Measurements from ENCODE around the gene TMEM54.
"Not testable (repeated sequence)": the region's sequence is repeated elsewhere in the genome, so short reads cannot be mapped to it uniquely, and the experiment has no call there.

TMEM54 gene

DNA sequence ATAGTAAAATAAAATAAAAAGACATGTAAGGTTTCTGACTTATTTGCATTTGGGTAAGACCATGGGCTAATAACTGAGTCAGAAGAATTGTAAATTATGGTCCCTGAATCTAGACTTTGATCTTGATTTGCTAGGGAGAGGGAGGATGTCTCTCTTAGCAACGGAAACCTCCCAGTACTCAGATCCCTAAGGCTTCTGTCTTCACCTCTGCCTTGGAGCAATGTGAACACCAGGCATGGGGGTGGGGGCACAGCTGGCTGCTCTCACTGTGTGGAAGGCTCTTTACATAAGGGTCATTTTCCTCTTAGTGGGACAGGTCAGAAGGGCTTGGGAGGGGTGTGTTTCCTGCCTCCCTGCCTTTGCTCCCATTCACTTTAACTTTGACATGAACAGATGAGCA lies 17.0 kb upstream of the TMEM54 start:
- DNase-seq: no peak

- no peak for DNase-seq
Measured at GRCh38 chr1:32917521-32917920, 16.3 kb upstream of the TMEM54 start.

DNA sequence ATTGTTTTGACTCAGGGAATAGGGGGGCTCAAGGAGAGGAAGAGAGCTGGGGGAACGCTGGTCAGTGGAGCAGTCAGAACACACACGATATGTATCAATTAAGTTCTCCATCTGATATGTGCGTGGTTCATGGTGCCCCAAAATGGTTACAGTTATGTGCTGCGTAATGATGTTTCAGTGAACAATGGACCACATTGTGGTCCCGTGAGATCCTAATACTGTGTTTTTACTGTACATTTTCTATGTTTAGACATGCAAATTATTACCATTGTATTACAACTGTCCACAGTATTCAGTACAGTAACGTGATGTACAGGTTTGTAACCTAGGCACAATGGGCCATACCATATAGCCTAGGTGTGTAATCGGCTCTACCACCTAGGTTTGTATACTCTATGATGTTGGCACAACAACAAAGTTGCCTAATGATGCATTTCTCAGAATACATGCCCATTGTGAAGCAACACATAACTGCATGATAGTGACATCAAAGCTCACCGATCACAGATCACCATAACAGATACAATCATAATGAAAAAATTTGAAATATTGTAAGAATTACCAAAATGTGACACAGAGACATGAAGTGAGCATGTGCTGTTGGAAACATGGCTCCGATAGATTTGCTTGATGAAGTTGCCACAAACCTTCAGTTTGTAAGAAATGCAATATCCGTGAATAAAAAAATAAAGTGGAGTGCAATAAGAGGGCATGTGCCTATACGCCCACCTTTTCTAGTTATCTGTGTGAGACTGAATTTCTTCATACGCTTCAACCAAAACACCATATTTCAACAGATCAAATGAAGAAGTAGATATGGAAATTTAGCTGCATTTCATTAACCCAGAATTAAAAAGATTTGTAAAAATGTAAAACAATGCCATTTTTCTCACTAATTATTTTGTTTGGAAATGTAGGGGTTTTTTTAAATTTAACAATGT lies 14.8 kb upstream of the TMEM54 start:
- DNase-seq: no peak

GRCh38 chr1:32910319-32910718 lies 9.1 kb upstream of the TMEM54 start:
- no peak for DNase-seq

DNA sequence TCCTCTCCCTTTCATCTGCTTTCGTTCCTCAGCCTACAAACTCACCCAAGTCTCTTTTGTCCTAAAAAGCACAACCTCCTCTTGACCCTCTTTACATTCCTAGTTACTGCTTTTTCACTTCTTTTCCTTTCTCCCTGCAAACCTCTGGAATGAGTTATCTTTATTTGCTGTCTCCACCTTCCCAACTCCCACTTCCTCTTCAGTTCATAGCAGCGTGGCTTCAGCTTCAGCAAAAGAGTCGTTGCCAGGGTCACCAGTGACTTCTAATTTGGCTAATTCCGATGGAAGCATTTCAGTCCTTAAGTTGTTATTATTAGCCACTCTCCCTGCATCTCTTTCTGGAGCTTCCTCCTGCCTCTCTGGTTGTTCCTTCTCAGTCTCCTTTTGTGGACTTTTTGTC lies 6.2 kb upstream of the TMEM54 start:
- no peak for DNase-seq

GRCh38 chr1:32906654-32907053 lies 5.5 kb upstream of the TMEM54 start:
- no peak for DNase-seq

DNA sequence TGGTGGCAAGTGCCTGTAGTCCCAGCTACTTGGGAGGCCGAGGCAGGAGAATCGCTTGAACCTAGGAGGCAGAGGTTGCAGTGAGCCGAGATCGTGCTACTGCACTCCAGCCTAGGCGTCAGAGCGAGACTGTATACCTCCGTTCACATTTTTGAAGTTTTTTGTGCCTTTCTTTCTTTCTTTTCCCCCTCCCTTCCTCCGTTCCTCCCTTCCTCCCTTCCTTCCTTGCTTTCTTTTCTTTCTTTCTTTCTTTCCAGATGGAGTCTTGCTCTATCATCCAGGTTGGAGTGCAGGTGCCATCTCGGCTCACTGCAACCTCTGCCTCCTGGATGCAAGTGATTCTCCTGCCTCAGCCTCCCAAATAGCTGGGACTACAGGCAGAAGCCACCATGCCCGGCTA lies 4.4 kb upstream of the TMEM54 start:
- not testable (repeated sequence) for DNase-seq

- no peak for DNase-seq
Measured at GRCh38 chr1:32904797-32905196, 3.6 kb upstream of the TMEM54 start.

GRCh38 chr1:32903991-32904785 lies 3.0 kb upstream of the TMEM54 start:
- no peak for DNase-seq

- no peak for DNase-seq
Measured at GRCh38 chr1:32902535-32902920, 1.3 kb upstream of the TMEM54 start.

- no peak for DNase-seq
Measured at GRCh38 chr1:32901823-32902534, 790 bp upstream of the TMEM54 start.

- no peak for DNase-seq
Measured at GRCh38 chr1:32900371-32900955, 726 bp downstream of the TMEM54 start.

DNA sequence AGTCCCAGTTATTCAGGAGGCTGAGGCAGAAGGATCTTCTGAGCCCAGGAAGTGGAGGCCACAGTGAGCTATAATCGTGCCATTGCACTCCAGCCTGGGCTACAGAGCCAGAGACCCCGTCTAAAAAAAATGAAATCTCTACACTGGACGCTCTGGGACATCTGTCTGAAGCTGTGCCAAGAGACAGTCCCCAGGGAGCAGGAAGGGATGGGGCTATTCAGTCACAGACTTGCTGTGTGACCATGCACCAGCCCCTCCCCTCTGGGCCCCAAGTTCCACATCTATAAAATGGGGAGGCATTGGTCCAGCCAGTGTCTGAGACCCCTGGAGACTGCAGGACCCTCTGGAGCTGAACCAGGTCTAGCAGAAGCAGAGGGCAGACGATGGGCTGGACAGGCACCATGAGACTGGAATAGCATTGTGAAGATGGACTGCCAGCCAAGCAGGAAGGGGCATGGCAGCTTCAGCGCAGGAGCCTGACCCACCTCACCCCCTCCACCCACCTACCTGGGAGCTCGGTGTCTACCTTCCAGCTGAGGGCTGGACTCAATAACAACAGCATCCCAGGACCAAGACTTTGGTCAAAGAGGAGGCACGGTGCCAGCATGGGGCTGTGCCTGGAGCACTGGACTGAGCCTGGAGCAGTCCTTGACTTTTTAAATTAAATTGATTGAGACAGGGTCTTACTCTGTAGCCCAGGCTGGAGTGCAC lies 1.4 kb downstream of the TMEM54 start:
- no peak for DNase-seq

- DNase-seq: no peak
Measured at GRCh38 chr1:32898958-32899357, 2.2 kb downstream of the TMEM54 start.

DNA sequence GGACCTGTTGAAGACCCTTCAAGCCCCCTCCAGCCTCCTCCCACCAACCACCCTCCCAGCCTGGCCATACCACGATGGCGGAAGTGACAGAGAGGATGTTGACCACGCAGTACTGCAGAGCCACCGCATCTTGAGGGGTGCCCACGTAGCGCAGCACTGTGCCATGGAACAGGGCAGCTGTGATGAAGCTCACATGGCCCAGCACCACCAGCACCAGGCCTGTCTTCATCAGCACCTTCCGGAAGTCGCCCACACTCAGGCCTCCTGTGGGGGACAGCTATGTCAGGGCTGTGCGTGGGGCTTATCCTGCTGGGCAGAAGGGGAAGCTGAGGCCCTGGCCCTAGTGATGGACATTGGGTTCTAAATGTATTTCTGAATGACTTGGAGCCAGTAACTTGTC lies 3.1 kb downstream of the TMEM54 start:
- DNase-seq: no peak

DNA sequence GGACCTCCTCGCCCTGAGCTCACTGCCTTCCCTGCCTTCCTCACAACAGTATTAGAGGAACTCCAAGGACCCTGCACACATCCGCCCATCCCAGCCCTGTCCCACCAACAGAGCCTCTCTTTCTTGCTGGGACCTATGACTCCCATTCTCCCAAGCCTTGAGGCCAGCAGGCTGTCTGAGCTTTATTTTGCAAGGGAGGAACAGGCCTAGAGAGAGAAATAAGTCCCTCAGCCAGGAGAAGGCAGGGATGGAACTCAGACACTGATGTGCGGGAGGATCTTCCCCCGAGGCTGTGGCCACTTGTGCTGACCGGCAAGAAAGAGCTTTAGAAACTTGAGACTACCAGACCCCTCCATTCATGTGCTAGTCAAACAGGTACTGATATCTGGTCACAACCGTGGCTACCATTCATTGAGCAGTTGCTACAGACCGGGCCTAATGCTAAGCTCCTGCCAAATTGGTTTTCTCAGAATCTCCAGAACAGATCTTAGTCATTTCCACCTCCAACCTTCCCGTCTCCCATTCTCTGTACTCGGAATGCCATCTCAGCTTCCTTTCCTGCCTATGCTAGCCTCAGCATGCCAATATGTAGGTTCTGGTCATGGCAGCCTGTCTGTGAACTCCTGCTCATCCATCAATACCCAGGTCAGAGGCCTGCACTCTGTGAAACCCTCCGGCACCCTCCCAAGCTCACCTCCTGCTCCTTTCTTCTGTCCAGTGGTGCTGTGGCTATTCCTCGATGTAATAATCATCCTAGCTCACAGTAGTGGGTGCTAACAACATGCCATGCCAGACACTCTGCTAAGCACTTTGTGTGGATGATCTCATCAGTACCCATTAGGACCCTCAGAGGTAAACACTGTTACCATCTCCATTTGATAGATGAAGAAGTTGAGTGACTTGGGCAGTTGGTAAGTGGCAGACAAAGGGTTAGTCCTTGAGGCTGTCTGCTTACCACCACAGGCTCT lies 3.8 kb downstream of the TMEM54 start:
- DNase-seq: no peak

- DNase-seq: no peak
Measured at GRCh38 chr1:32896451-32896850, 4.7 kb downstream of the TMEM54 start.

DNA sequence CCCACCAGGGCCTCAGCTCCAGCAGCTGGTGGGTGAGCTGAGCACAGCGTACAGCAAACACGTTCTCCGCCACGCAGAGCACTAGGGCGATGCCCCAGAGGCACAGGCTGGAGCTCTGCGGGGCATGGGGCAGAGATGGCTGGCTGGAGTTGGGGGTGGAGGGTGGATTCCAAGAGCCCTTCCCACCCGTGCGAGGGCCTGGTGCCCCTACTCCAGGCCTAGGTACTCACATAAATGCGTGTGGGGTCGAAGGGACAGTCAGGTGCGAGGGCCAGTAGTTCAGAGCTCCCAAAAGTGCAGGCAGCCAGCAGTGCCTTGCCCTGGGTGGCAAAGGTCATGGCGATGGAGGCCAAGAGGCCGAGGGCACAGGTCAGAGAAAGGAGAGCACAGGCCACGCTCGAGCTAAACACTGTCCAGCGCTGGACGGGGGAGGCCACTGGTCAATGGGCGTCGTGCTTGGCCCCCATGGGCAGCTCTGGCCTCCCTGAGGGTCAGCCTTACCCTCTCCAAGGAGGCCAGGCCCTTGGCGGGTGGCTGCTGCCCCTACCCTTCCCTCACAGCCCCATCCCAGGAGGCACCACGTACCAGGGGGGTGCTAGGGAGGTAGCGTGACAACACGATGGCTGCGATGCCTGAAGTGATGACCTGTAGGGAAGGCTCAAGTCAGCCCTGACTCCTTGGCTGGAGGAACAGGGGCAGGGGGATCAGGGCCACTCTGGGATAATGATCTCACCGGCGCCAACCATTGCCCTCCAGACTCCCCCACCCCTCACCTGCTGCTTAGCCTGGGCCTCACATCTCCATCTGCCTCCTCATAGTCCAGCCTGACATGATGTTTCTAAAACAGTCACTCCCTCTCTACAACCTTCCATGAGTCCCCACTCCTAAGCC lies 5.6 kb downstream of the TMEM54 start:
- DNase-seq: no peak

GRCh38 chr1:32894681-32895080 lies 6.5 kb downstream of the TMEM54 start:
- no peak for DNase-seq

DNA sequence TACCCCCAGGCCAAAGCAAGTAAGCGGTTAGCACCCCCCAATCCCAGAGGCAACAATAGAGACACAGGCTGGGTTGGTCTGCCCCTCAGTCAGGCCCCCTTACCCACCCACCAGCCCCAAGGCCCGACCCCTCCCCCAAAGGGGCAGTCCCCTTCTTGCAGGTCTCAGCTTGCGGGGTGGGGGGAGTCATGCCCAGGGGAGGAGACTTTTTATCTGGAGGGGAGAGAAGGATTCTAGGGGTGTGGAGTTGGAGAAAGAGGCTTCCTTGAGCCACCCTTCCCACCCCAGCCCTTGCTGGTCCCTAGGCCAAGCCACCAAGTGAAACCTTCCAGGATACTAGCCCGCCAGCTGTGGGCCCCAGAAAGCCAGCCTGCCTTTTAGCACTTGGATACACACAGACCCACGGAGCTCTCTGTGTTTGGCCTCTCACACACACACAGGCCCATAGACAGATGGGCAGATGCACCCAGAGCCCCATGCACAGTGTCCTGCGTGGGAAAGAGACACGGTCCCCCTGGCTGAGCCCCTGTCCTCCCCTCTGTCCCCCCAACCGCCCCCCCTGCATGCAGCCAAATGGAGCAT lies 7.1 kb downstream of the TMEM54 start:
- no peak for DNase-seq
